GM18519 (cell line): ENCODE results near the gene BLTP3B.

Experiments
- ATAC-seq: cut with Tn5 transposase; IDR thresholded peaks from one replicate; pipeline ENCODE4 v1.9.1; 2021; ENCODE audit warnings: mild to moderate bottlenecking, moderate library complexity; ENCODE audit not compliant: unreplicated experiment, low FRiP score

The BLTP3B gene

GRCh38 chr12:100165356-100165755 lies 22.7 kb upstream of the BLTP3B start:
- no peak for ATAC-seq

GRCh38 chr12:100164153-100164704 lies 21.6 kb upstream of the BLTP3B start:
- no peak for ATAC-seq

- ATAC-seq, result peak; percentile 99
Measured at GRCh38 chr12:100163416-100164152, 20.9 kb upstream of the BLTP3B start.

- no peak for ATAC-seq
Measured at GRCh38 chr12:100159391-100160104, 16.9 kb upstream of the BLTP3B start.

- ATAC-seq, result no peak
Measured at GRCh38 chr12:100158535-100158934, 15.9 kb upstream of the BLTP3B start.

- ATAC-seq, result no peak
Measured at GRCh38 chr12:100157427-100157821, 14.8 kb upstream of the BLTP3B start.

GRCh38 chr12:100156731-100157426 lies 14.2 kb upstream of the BLTP3B start:
- no peak for ATAC-seq

GRCh38 chr12:100154474-100155247 lies 12.0 kb upstream of the BLTP3B start:
- no peak for ATAC-seq

GRCh38 chr12:100153131-100153530 lies 10.5 kb upstream of the BLTP3B start:
- ATAC-seq, result no peak

GRCh38 chr12:100151769-100152168 lies 9.1 kb upstream of the BLTP3B start:
- ATAC-seq, result no peak

- ATAC-seq, result no peak
Measured at GRCh38 chr12:100146252-100146651, 3.6 kb upstream of the BLTP3B start.

- ATAC-seq, result no peak
Measured at GRCh38 chr12:100145643-100146042, 3.0 kb upstream of the BLTP3B start.

- ATAC-seq, result peak; percentile 27
Measured at GRCh38 chr12:100141998-100142850, 450 bp downstream of the BLTP3B start.

GRCh38 chr12:100141666-100141997 lies 1.0 kb downstream of the BLTP3B start:
- peak; percentile 34 for ATAC-seq

GRCh38 chr12:100138803-100139098 lies 3.9 kb downstream of the BLTP3B start:
- ATAC-seq, result no peak

- ATAC-seq, result no peak
Measured at GRCh38 chr12:100138048-100138802, 4.4 kb downstream of the BLTP3B start.

- ATAC-seq, result no peak
Measured at GRCh38 chr12:100133200-100133599, 9.5 kb downstream of the BLTP3B start.

GRCh38 chr12:100128512-100128908 lies 14.2 kb downstream of the BLTP3B start:
- ATAC-seq, result no peak
